ENCODE data around the gene FTCDNL1. TPM values are rescaled to one million over a fixed set of nuclear protein-coding genes. Genes with fewer than 3 reads are reported as not detected.

The FTCDNL1 gene
- polyA plus RNA-seq, 1 donor (not counting 4 experiments of a cell fraction or from before 2014, with no cell fraction given), result 0.96 TPM

GRCh38 chr2:199784512-199784911 lies 66.5 kb downstream of the FTCDNL1 start:
- no peaks in the 10 kb centered on the region for H3K9me3 ChIP-seq (ENCODE audit: control insufficient read depth, low read depth, low read length)
- no peak overlapping the region for H3K4me2 ChIP-seq (ENCODE audit: control insufficient read depth, extremely low read depth, insufficient read depth, low read depth, low read length)
- H3K4me3 ChIP-seq (ENCODE audit: control insufficient read depth in 2 of 3, extremely low read depth in 1 of 3, insufficient read depth in 2 of 3, low read depth in 1 of 3, low read length in 3 of 3), result no peak overlapping the region
- dilution Hi-C loops (cut with MboI; ENCODE audit: extremely low pct_ligation_motif_present, low sequenced_read_pairs), result no loop called here
- no peaks in the 10 kb centered on the region for H3K79me2 ChIP-seq (ENCODE audit: control insufficient read depth, insufficient read depth, low read length)
- H2AFZ ChIP-seq (ENCODE audit: control insufficient read depth, low read length), result no peak overlapping the region
- no peaks in the 10 kb centered on the region for H3K27me3 ChIP-seq (ENCODE audit: control insufficient read depth, extremely low read depth, insufficient read depth, low read length)
- no peaks in the 10 kb centered on the region for H3K4me1 ChIP-seq (ENCODE audit: control insufficient read depth, extremely low read depth, insufficient read depth, low read length)
- H3K27ac ChIP-seq (ENCODE audit: control insufficient read depth, insufficient read depth, low read length), result no peak overlapping the region
- no peaks in the 10 kb centered on the region for H4K20me1 ChIP-seq (ENCODE audit: control insufficient read depth, extremely low read depth, insufficient read depth, low read length)
- FAIRE-seq, result no peak
- no peak for TF ChIP-seq EZH2 (IDR thresholded peaks at IDR 0.05; ENCODE audit: low read length)
- TF ChIP-seq CTCF (optimal IDR thresholded peaks at IDR 0.05 in 1 of 3, IDR thresholded peaks at IDR 0.05 in 1 of 3, conservative IDR thresholded peaks at IDR 0.05 in 1 of 3; ENCODE audit: extremely low read depth in 1 of 3, insufficient read depth in 2 of 3, low read length in 3 of 3), result no peak
- no peak overlapping the region for H3K9ac ChIP-seq (ENCODE audit: control insufficient read depth, extremely low read depth, insufficient read depth, low read length)
- no peak for DNase-seq (ENCODE audit: low read depth, low spot score)
- no peaks in the 10 kb centered on the region for H3K36me3 ChIP-seq (ENCODE audit: control insufficient read depth in 2 of 2, extremely low read depth in 1 of 2, insufficient read depth in 2 of 2, low read length in 2 of 2)
- H3K9me1 ChIP-seq (ENCODE audit: control insufficient read depth, extremely low read depth, insufficient read depth, low read length), result no peaks in the 10 kb centered on the region

GRCh38 chr2:199779589-199779988 lies 71.4 kb downstream of the FTCDNL1 start:
- H3K4me3 ChIP-seq (ENCODE audit: control insufficient read depth in 2 of 3, extremely low read depth in 1 of 3, insufficient read depth in 2 of 3, low read depth in 1 of 3, low read length in 3 of 3), result no peak overlapping the region
- no peaks in the 10 kb centered on the region for H4K20me1 ChIP-seq (ENCODE audit: control insufficient read depth, extremely low read depth, insufficient read depth, low read length)
- no peaks in the 10 kb centered on the region for H3K9me1 ChIP-seq (ENCODE audit: control insufficient read depth, extremely low read depth, insufficient read depth, low read length)
- dilution Hi-C loops (cut with MboI; ENCODE audit: extremely low pct_ligation_motif_present, low sequenced_read_pairs), result no loop called here
- H3K9me3 ChIP-seq (ENCODE audit: control insufficient read depth, low read depth, low read length), result no peaks in the 10 kb centered on the region
- no peak for DNase-seq (ENCODE audit: low read depth, low spot score)
- H3K4me1 ChIP-seq (ENCODE audit: control insufficient read depth, extremely low read depth, insufficient read depth, low read length), result no peaks in the 10 kb centered on the region
- no peak overlapping the region for H3K9ac ChIP-seq (ENCODE audit: control insufficient read depth, extremely low read depth, insufficient read depth, low read length)
- FAIRE-seq, result no peak
- TF ChIP-seq CTCF (optimal IDR thresholded peaks at IDR 0.05 in 1 of 3, IDR thresholded peaks at IDR 0.05 in 1 of 3, conservative IDR thresholded peaks at IDR 0.05 in 1 of 3; ENCODE audit: extremely low read depth in 1 of 3, insufficient read depth in 2 of 3, low read length in 3 of 3), result no peak
- TF ChIP-seq EZH2 (IDR thresholded peaks at IDR 0.05; ENCODE audit: low read length), result no peak
- no peak overlapping the region for H3K27ac ChIP-seq (ENCODE audit: control insufficient read depth, insufficient read depth, low read length)
- no peaks in the 10 kb centered on the region for H3K79me2 ChIP-seq (ENCODE audit: control insufficient read depth, insufficient read depth, low read length)
- no peak overlapping the region for H3K4me2 ChIP-seq (ENCODE audit: control insufficient read depth, extremely low read depth, insufficient read depth, low read depth, low read length)
- H2AFZ ChIP-seq (ENCODE audit: control insufficient read depth, low read length), result no peak overlapping the region
- H3K36me3 ChIP-seq (ENCODE audit: control insufficient read depth in 2 of 2, extremely low read depth in 1 of 2, insufficient read depth in 2 of 2, low read length in 2 of 2), result no peaks in the 10 kb centered on the region
- no peaks in the 10 kb centered on the region for H3K27me3 ChIP-seq (ENCODE audit: control insufficient read depth, extremely low read depth, insufficient read depth, low read length)
